Chondrocyte (in vitro differentiated cells): ENCODE results near the gene LARP1. TPM values are rescaled to one million over a fixed set of nuclear protein-coding genes. Genes with fewer than 3 reads are reported as not detected.
"Not testable (repeated sequence)": the region's sequence is repeated elsewhere in the genome, so short reads cannot be mapped to it uniquely, and the experiment has no call there.

Source experiments
- DNase-seq: peaks from one replicate; pipeline ENCODE4 v3.0.0; 2021; ENCODE audit warnings: mixed read lengths, low spot score
- H3K27ac Mint-ChIP-seq: one replicate; pipeline ENCODE4 v1.8.0; 2021; ENCODE audit warnings: mild to moderate bottlenecking, moderate library complexity, mixed read lengths; ENCODE audit not compliant: unreplicated experiment
- H3K27me3 Mint-ChIP-seq: 2 replicates; pipeline ENCODE4 v1.8.0; 2021; ENCODE audit warnings: low read depth, mixed read lengths
- H3K36me3 Mint-ChIP-seq: 2 replicates; pipeline ENCODE4 v1.8.0; 2021; ENCODE audit warnings: low read depth, mixed read lengths
- H3K4me1 Mint-ChIP-seq: 2 replicates; pipeline ENCODE4 v1.8.0; 2021; ENCODE audit warnings: low read depth, mild to moderate bottlenecking, mixed read lengths
- H3K4me3 Mint-ChIP-seq: one replicate; pipeline ENCODE4 v1.8.0; 2021; ENCODE audit warnings: mild to moderate bottlenecking, moderate library complexity, mixed read lengths; ENCODE audit not compliant: unreplicated experiment
- H3K9me3 Mint-ChIP-seq: 2 replicates; pipeline ENCODE4 v1.8.0; 2021; ENCODE audit warnings: low read depth, mixed read lengths
- CTCF ChIP-seq: fragments of 200-600 bp; sonication (generic); IDR thresholded peaks from 2 replicates; pipeline ENCODE4 v1.5.0; 2021; ENCODE audit warnings: antibody characterized with exemption, mild to moderate bottlenecking, moderate library complexity
- total RNA-seq: library from RNA; stranded (reverse); gene quantifications from 3 replicates; pipeline ENCODE4 v1.2.1, GENCODE V29; 2021

LARP1 gene
- total RNA-seq, 1 donor from 2014 or later, result 258 TPM

DNA sequence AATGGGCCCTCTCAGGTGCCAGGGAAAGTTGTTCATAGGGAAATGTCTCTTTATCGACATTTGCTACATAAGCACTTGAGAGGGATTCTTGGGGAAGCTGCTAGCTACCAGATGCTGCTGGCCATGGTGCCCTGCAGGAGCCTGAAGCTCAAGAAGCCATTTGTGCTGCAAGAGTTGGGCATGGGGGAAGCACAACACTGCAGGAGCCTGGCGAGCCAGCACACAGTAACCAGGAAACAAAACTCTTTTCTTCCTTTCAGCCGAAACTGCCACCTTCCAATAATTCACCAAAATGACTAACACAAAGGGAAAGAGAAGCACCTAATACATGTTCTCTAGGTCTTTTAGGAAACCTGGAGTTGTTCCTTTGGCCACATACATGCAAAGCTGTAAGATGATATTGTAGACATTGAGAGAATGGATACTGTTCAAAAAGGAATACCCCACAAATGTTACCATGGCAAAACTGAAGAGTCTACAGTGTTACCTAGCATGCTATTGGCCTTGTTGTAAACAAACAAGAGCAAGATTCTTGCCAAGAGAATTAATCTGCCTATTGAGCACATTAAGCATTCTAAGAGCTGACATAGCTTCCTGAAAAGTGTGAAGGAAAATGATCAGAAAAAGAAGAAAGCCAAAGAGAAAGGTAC lies 26.1 kb upstream of the LARP1 start:
- H3K4me3 Mint-ChIP-seq, result no peak overlapping the region
- no peak for TF ChIP-seq CTCF
- H3K36me3 Mint-ChIP-seq, result peaks cover 4% of the 10 kb centered on the region
- no peak for DNase-seq
- no peaks in the 10 kb centered on the region for H3K27me3 Mint-ChIP-seq
- H3K27ac Mint-ChIP-seq, result no peak overlapping the region
- peaks cover 10% of the 10 kb centered on the region for H3K9me3 Mint-ChIP-seq
- H3K4me1 Mint-ChIP-seq, result peaks cover 4% of the 10 kb centered on the region

DNA sequence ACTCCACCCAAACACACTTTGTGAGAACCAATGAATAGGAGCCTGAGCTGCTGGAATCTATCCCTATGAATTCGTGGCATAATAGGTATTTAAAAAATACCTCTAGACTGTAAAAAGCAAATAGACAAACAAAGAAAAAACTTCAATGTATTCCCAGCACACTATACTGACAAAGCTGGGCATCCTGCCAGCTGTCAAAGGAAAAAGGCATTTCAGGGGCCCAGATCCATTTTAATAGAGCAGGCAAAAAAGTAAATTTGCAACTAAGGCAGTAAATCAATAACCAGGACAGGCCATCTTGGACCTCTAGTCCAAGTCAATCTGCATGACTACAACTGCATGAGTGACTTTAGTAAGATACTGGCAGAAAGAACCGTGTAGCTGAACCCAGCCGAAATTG lies 25.6 kb upstream of the LARP1 start:
- H3K4me1 Mint-ChIP-seq, result no peaks in the 10 kb centered on the region
- no peak overlapping the region for H3K27ac Mint-ChIP-seq
- no peak overlapping the region for H3K4me3 Mint-ChIP-seq
- DNase-seq, result no peak
- H3K9me3 Mint-ChIP-seq, result peaks cover 10% of the 10 kb centered on the region
- H3K36me3 Mint-ChIP-seq, result peaks cover 4% of the 10 kb centered on the region
- no peak for TF ChIP-seq CTCF
- no peaks in the 10 kb centered on the region for H3K27me3 Mint-ChIP-seq

DNA sequence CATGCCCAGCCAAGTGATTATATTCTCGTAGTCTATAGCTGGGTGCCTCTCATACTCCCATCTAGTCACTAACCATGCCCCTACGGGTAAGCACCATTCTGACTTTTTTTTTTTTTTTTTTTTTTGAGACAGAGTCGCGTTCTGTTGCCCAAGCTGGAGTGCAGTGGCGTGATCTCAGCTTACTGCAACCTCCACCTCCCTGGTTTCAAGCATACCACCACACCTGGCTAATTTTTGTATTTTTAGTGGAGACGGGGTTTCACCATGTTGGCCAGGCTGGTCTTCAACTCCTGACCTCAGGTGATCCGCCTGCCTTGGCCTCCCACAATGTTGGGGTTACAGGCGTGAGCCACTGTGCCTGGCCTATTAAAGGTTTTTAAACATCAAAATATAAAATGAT lies 24.4 kb upstream of the LARP1 start:
- not testable (repeated sequence) for H3K4me3 Mint-ChIP-seq, H3K36me3 Mint-ChIP-seq, H3K27me3 Mint-ChIP-seq, H3K27ac Mint-ChIP-seq, H3K4me1 Mint-ChIP-seq, DNase-seq
- peaks cover 10% of the 10 kb centered on the region for H3K9me3 Mint-ChIP-seq

GRCh38 chr5:154732212-154732611 lies 23.0 kb upstream of the LARP1 start:
- Mint-ChIP-seq H3K4me1 (no peaks in the 10 kb centered on the region), H3K36me3 (peaks cover 4% of the 10 kb centered on the region), H3K27me3 (no peaks in the 10 kb centered on the region), H3K4me3 (no peak overlapping the region), H3K27ac (no peak overlapping the region), H3K9me3 (peaks cover 10% of the 10 kb centered on the region)
- TF ChIP-seq CTCF, result no peak
- DNase-seq, result no peak

GRCh38 chr5:154734370-154735248 lies 20.6 kb upstream of the LARP1 start:
- Mint-ChIP-seq H3K27me3 (no peaks in the 10 kb centered on the region), H3K9me3 (peaks cover 2% of the 10 kb centered on the region), H3K4me1 (no peaks in the 10 kb centered on the region), H3K4me3 (no peak overlapping the region), H3K36me3 (no peaks in the 10 kb centered on the region), H3K27ac (no peak overlapping the region)
- TF ChIP-seq CTCF, result no peak
- DNase-seq, result no peak

DNA sequence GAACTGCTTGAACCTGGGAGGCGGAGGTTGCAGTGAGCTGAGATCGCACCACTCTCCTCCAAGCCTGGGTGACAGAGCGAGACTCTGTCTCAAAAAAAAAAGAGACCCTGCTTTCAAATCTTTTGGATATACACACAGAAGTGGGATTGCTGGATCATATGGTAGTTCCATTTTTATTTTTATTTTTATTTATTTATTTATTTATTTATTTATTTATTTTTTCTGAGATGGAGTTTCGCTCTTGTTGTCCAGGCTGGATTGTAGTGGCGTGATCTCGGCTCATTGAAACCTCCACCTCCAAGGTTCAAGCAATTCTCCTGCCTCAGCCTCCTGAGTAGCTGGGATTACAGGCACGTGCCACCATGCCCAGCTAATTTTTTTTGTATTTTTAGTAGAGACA lies 19.8 kb upstream of the LARP1 start:
- not testable (repeated sequence) for H3K4me1 Mint-ChIP-seq, H3K27ac Mint-ChIP-seq, H3K4me3 Mint-ChIP-seq, DNase-seq, H3K9me3 Mint-ChIP-seq, H3K36me3 Mint-ChIP-seq, H3K27me3 Mint-ChIP-seq

DNA sequence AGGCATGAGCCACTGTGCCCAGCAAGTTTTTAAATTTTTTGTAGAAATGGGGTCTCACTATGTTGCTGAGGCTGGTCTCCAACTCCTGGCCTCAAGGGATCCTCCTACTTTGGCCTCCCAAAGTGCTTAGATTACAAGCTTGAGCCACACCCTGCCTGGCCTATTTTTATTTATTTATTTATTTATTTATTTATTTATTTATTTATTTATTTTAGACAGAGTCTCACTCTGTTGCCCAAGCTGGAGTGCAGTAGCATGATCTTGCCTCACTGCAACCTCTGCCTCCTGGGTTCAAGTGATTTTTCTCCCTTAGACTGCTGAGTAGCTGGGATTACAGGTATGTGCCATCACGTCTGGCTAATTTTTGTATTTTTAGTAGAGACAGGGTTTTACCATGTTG lies 18.8 kb upstream of the LARP1 start:
- H3K27ac Mint-ChIP-seq, H3K4me1 Mint-ChIP-seq, H3K4me3 Mint-ChIP-seq, H3K27me3 Mint-ChIP-seq, DNase-seq, H3K36me3 Mint-ChIP-seq, H3K9me3 Mint-ChIP-seq: not testable (repeated sequence)
